ENCODE measurements around the gene AVPR2.

The AVPR2 gene

DNA sequence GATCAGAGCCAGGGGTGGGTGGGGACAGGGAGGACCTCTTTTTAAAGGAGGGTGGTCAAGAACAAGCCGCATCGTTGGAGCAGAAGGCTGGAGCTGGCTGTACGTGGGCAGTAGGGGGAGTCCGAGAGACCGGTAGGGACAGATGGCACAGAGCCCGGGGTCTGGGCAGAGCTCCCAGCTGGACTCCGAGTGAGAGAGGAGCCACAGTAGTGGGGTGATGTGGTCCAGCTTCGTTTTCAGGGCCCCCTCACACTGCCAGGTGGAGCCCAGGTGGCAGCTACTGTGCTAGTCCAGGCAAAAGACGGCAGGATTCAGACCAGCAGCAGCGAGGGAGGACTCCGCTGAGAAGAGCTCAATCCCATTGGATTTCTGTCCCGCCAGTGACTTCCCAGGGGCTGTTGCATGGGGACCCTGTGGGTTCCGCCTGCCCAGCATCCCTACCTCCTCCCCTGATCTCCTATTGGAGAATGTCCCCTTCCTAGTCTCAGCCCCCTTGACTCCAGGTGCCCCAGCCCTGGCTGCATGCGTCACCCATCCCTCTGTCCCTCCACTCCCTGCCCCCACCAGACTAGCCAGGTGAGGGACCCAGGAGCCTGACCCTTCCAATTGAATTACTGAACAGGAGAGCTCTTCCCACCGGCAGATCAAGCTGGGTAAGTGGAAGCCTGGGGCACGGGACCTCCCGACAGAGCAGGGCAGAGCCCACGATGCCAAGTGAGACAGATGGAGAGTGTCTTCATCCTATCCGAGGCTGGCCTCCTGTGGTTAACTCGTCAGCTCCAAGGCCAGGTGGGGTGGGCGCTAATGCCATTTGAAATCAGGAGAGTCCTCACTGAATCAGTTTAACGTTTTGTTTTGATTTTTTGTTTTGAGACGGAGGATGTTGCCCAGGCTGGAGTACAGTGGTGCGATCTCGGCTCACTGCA lies 18.7 kb downstream of the AVPR2 start:
- ATAC-seq (replicated peaks) (no peak), DNase-seq (no peak)
- Mint-ChIP-seq H3K27ac (peak overlapping the region; percentile 86), H3K4me1 (peaks cover 35 to 61% of the 10 kb centered on the region in 2 donors), H3K9me3 (no peaks in the 10 kb centered on the region), H3K27me3 (no peaks in the 10 kb centered on the region), H3K4me3 (peak overlapping the region; percentile 64 to 94), H3K36me3 (peaks cover 14 to 36% of the 10 kb centered on the region in 2 donors)

DNA sequence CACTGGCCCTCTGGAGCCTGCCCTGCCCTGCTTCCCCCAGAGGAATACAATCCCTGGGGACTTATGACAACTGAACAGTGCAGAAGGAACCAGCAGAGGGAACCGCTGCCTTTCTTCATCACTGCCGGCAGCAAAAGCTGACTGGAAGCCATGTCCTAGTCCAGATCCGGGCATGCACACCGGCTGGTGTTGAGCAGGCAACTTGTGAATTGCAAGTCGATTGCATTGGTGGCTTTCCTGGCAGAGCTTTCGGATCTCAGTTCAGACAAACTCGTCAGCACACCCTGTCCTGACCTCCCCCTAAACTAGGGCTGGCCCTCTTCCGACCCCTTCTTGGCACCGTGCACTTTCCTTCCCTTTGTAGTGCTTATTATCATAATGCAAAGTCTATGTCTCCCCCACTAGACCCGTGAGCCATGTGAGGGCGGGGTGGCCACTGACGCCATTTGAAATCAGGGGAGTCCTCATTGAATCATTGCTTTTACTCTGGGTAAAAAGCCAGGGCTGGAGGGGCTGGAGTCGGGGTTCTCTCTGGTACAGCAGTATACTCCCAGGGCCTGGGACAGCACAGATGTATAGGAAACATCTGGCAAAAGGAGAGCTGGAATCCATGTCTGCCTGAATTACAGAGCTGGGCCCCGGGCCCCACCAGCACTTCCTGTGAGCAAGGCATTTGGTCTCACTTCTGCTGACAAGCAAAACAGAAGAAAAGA lies 19.8 kb downstream of the AVPR2 start:
- H3K4me3 Mint-ChIP-seq = peak overlapping the region; percentile 94 to 95
- peaks cover 11 to 42% of the 10 kb centered on the region in 2 donors for H3K36me3 Mint-ChIP-seq
- DNase-seq (peak; percentile 48), ATAC-seq (replicated peaks) (no peak)
- peaks cover 41 to 71% of the 10 kb centered on the region in 2 donors for H3K4me1 Mint-ChIP-seq
- H3K9me3 Mint-ChIP-seq = no peaks in the 10 kb centered on the region
- H3K27me3 Mint-ChIP-seq = no peaks in the 10 kb centered on the region
- H3K27ac Mint-ChIP-seq = peak overlapping the region; percentile 85

DNA sequence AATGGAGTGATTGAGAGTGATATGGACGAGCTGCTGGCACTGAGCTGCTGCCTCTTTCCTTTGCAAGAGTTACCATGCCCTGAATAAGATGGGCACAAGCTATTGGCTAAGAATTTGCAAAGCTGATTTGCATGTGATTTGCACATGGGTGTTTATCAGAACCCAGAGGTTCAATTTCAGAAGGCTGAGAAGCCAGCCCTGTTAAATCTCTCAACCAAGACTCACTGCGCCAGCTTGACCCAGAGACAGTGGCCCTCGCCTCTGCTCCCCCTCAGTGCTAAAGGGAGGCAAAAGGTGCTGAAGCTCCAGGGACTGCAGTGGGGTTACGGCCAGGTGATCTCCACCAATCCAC lies 20.9 kb downstream of the AVPR2 start:
- ATAC-seq (replicated peaks) = peak in 1 of 2 donors; percentile 0
- peaks cover 40 to 71% of the 10 kb centered on the region in 2 donors for H3K4me1 Mint-ChIP-seq

DNA sequence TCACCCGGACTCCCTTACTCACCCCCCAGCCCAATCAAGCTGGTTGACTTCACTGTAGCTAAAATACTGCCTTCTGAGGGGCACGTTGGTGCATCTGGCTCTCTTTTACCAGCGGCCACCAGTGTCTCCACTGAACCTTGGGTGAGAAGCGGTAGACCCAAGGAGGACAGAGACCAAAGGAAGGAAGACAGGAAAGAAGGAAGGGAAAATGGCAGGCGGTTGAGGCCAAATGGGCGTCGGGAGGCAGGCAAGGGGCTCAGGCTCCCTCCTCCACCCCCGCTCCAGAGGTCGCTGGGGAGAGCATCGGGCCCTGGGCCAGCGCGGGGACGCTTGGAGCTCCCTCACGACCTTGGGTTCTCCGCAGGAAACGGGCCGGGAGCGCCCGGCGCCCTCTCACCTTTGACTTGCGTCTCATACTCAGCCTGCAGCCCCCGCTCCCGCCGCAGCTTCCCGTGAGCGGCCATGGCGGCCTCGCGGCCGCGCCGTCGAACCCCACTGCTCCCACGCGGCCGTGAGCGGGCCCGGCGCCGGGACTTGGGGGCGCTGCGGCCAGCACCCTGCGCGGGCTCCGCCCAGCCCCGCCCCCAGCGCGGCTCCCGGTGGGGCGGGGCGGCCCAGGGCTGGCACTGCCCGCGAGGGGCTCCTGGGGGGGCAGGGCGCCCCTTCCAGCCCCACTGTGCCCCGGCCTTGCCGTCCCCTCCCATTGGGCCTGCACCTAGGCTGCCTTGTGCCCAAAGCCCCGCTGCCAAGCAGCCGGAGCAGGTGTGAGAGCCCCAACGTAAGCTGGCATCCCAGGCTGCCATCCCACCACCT lies 21.5 kb downstream of the AVPR2 start, which contains the start of gene ARHGAP4:
TSS of gene ARHGAP4 (minus strand) at position 526 of the 813 bp plus-strand sequence. CDS start at position 464, 62 bp downstream.
- Mint-ChIP-seq H3K27me3 (no peaks in the 10 kb centered on the region), H3K4me3 (peak within 1 kb of the TSS; percentile 94 to 95), H3K36me3 (peaks cover 14 to 46% of the 10 kb centered on the region in 2 donors), H3K9me3 (no peaks in the 10 kb centered on the region), H3K27ac (peak within 1 kb of the TSS; percentile 100), H3K4me1 (peaks cover 44 to 70% of the 10 kb centered on the region in 2 donors)
- ATAC-seq (replicated peaks) (peak; percentile 10 to 32), DNase-seq (peak; percentile 61)

More for the DNA sequence above, 20.9 kb downstream of the AVPR2 start:
- Mint-ChIP-seq H3K36me3 (peaks cover 12 to 42% of the 10 kb centered on the region in 2 donors), H3K27ac (peak overlapping the region; percentile 98), H3K27me3 (no peaks in the 10 kb centered on the region), H3K9me3 (no peaks in the 10 kb centered on the region), H3K4me3 (peak overlapping the region; percentile 94 to 95)
- DNase-seq = no peak

DNA sequence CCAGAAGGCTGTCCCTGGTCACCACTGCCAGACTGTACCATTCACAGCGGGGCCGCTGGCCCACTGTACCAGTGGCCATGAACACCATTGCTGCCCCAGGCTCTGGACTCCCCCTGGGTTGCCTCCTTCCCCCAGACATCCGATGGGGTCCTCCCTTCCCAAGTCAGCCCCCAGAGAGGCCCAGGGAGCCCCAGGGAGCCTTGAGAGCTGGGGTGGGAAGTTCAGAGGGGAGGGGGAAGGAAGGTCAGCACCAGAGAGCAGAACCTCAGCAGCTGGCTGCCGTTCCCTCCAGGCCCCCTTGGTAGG lies 22.0 kb downstream of the AVPR2 start:
- H3K27me3 Mint-ChIP-seq = no peaks in the 10 kb centered on the region
- H3K36me3 Mint-ChIP-seq = peaks cover 17 to 50% of the 10 kb centered on the region in 2 donors
- no peaks in the 10 kb centered on the region for H3K9me3 Mint-ChIP-seq
- H3K27ac Mint-ChIP-seq = peak overlapping the region; percentile 100
- DNase-seq (no peak), ATAC-seq (replicated peaks) (peak; percentile 10 to 11)
- peak overlapping the region; percentile 94 for H3K4me3 Mint-ChIP-seq
- peaks cover 47 to 70% of the 10 kb centered on the region in 2 donors for H3K4me1 Mint-ChIP-seq

DNA sequence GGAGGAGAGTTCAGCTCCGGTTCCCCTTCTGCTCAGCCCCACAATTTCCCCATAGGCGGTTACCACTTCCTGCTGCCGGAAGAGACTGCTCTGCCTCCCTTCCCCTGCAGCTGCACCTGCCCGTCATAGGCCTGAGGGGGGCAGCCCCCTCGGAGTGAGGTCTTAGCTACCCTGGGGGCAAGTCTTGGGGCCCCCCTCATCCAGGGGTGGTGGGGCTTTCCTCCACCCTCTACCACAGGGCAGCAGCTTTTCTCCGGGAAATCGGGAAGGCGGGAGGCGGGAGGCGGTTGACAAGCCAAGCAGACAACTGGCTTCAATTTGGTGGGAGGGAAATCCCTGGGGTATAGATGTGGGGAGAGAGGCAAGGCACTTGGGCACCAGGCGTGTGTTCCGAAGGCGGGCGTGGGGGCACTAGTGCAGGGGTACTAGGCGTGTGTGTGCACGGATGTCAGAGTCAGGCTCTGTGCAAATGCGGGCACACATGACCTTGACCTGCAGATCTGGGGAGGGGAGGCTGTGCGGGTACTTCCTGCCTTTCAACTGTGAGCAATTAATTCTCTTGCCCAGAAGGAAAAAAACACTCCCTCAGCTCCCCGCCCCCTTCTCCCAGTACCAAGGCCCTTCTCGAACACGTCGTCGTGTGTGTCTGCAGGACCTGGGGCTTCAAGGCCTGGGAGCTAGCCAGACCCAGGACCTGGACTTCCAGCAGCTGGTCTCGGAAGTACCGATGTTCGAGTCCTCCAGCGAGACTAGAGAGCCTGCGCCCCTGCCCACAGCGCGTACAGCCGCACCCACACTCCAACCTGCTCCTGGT lies 22.6 kb downstream of the AVPR2 start:
- Mint-ChIP-seq H3K27ac (peak overlapping the region; percentile 100), H3K4me1 (peaks cover 48 to 70% of the 10 kb centered on the region in 2 donors), H3K36me3 (peaks cover 19 to 53% of the 10 kb centered on the region in 2 donors), H3K27me3 (no peaks in the 10 kb centered on the region), H3K9me3 (no peaks in the 10 kb centered on the region), H3K4me3 (peak overlapping the region; percentile 94)
- peak; percentile 85 for DNase-seq
- peak; percentile 56 to 58 for ATAC-seq (replicated peaks)

DNA sequence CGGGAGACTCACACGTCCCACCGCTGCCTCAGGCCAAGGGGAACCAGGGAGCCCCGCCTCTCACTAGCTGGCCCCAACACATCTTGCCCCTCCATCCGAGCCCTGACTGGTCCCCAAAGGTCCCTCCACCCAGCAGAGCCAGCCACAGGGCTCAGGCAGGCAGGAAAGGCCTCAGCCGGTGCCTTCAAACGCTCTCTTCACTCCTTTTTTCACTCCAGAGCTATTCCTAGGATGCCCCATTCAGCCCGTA lies 23.1 kb downstream of the AVPR2 start:
- H3K27me3 Mint-ChIP-seq = no peaks in the 10 kb centered on the region
- peaks cover 19 to 50% of the 10 kb centered on the region in 2 donors for H3K36me3 Mint-ChIP-seq
- H3K9me3 Mint-ChIP-seq = no peaks in the 10 kb centered on the region
- peaks cover 45 to 65% of the 10 kb centered on the region in 2 donors for H3K4me1 Mint-ChIP-seq
- peak; percentile 1 for ATAC-seq (replicated peaks)
- H3K27ac Mint-ChIP-seq = peak overlapping the region; percentile 100
- H3K4me3 Mint-ChIP-seq = peak overlapping the region; percentile 94
- DNase-seq = no peak

DNA sequence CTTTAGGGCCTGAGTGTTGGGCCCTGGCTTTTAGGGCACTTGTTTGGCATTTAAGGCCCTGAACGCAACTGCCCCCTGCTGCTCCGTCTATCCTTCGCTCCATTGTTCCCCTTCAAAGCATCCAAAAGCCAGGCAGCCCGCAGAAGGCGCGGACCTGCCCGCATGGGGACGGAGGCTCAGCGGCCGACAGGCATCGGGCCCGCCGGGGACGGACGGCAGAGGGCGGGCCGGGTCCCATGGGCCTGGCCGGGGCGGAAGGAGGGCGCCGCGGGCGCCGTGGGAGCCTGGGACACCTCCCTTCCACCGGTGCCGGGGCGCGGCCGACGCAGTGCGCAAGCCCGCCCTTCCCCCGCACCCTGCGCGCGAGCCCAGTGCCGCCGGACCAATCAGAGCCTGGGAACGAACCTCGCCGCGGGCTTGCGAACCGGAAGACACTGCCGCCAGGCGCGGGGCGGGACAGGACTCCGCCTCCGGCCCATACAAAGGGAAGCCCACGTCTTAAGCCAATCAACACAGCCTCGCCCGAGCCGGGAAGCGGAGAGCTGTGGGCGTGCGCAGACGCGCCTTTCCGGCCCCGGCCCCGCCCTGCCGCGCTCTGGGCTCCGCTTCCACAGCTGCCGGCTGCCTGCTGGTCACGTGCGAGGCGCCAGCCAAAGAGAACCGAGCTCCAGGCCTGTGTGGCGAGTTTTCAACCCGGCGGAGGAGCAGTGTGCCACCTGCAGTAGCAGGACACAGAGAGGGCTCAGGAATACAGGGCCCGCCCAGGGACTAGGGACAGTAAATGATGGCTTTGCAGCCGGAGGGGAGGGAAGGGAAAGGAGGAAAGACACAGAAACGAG lies 23.7 kb downstream of the AVPR2 start:
- DNase-seq = peak; percentile 95
- peak overlapping the region; percentile 100 for H3K27ac Mint-ChIP-seq
- H3K9me3 Mint-ChIP-seq = no peaks in the 10 kb centered on the region
- H3K27me3 Mint-ChIP-seq = no peaks in the 10 kb centered on the region
- peak; percentile 67 to 70 for ATAC-seq (replicated peaks)
- H3K4me3 Mint-ChIP-seq = peak overlapping the region; percentile 94
- peaks cover 43 to 60% of the 10 kb centered on the region in 2 donors for H3K4me1 Mint-ChIP-seq
- peaks cover 16 to 47% of the 10 kb centered on the region in 2 donors for H3K36me3 Mint-ChIP-seq

DNA sequence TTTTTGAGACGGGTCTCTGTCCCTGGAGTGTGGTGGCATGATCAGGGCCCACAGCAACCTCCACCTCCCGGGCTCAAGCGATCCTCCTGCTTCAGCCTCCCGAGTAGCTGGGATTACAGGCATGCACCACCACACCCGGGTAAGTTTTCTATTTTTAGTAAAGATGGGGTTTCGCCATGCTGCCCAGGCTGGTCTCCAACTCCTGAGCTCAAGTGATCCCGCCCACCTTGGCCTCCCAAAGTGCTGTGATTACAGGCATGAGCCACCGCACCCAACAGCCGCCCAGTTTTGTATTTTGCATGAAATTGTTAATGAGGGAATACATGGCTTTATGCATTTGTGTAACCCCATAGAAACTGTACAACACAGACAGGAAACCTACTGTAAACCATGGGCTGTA lies 24.4 kb downstream of the AVPR2 start:
- Mint-ChIP-seq H3K36me3 (peaks cover 14 to 44% of the 10 kb centered on the region in 2 donors), H3K4me1 (peaks cover 40 to 55% of the 10 kb centered on the region in 2 donors), H3K9me3 (no peaks in the 10 kb centered on the region), H3K27me3 (no peaks in the 10 kb centered on the region), H3K27ac (peak overlapping the region; percentile 70), H3K4me3 (peak overlapping the region; percentile 89 to 94)
- DNase-seq (no peak), ATAC-seq (replicated peaks) (no peak)

DNA sequence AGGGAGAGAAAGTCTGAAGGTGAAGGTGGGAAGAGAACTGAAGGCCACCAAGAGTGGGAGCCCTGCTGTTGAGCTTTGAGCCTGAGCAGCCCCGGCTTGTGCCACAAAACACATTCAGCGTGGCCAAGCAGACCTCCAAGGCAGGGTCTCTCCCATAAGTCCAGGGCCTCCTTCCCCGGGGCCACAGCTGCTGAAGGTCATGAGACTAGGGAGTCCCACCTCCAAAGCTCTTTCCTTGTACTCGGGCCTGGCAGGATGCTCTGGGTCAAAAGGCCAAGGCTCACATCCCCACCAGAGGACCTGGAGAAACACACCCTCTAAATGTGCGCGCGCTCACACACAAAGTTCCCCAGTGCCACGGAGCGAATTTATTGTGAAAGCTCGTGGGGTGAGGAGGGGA lies 25.1 kb downstream of the AVPR2 start:
- Mint-ChIP-seq H3K4me1 (peaks cover 39 to 52% of the 10 kb centered on the region in 2 donors), H3K36me3 (peaks cover 11 to 46% of the 10 kb centered on the region in 2 donors), H3K27me3 (no peaks in the 10 kb centered on the region), H3K27ac (peak overlapping the region; percentile 14), H3K9me3 (no peaks in the 10 kb centered on the region), H3K4me3 (peak overlapping the region; percentile 89 to 94)
- DNase-seq (no peak), ATAC-seq (replicated peaks) (no peak)

DNA sequence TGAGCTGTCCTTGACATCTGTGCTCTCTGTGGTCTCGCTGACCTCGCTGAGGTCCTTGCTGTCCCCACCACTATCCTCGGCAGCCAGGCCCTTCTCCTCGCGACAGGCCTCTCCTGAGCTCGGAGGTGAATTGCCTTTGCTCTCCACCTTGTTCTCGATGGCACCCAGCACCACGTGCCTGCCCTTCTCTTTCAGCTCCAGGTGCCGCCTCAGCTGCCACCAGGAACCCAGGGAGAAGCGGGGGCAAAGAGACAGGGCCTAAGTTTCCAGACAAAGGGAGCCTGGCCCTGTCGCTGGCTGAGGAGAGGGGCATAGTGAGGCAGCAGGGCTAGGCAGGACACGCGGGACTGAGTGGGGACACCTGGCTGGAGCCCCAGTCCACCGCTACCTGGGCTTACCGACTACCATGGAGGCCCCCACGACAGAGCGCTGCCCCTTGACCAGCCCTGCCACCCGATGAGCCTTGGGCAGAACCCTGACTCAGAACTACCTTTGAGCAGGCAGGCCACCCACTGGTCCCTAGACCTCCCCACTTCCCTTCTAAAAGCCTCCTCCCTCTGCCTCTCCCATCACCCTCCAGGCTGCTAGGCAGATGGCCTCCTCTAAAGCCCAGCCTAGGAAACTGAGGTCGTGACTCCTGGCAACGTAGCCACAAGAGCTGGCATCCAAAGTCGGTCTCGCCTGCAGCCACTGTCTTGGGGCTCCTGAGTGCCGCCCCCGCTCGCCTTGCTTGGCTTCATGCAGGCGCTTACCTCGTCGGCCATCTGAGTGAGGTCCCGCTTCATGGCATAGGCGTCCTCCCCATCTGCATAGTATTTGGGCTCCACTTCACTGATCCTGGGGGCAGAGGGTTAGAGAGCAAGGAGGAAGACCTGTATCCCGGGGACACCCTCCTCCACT lies 25.8 kb downstream of the AVPR2 start:
- Mint-ChIP-seq H3K9me3 (no peaks in the 10 kb centered on the region), H3K36me3 (peaks cover 11 to 45% of the 10 kb centered on the region in 2 donors), H3K27me3 (no peaks in the 10 kb centered on the region), H3K4me3 (peak overlapping the region; percentile 21 to 43), H3K4me1 (peaks cover 35 to 48% of the 10 kb centered on the region in 2 donors), H3K27ac (peak overlapping the region; percentile 69)
- DNase-seq = no peak
- no peak for ATAC-seq (replicated peaks)

DNA sequence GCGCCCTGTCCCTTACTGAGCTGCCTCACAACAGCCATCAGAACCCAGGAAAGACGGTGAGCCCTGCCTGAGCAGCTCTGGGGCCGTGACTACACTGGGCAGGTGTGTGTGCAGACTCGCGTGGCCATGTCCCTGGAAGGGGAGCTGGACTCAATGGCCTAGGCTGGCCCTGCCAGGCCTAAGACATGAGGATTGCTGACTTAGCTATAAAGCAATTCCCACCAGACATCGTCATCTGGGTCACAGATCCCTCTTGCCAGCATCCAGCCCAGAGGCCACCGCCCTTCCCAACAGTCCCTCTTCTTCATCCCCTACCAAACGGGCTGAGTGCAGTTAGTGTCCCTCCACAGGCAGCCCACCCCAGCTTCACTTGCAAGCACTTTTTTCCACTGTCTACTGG lies 26.7 kb downstream of the AVPR2 start:
- no peaks in the 10 kb centered on the region for H3K9me3 Mint-ChIP-seq
- H3K27me3 Mint-ChIP-seq = no peaks in the 10 kb centered on the region
- H3K36me3 Mint-ChIP-seq = peaks cover 11 to 39% of the 10 kb centered on the region in 2 donors
- no peak for ATAC-seq (replicated peaks)
- no peak for DNase-seq
- peak overlapping the region; percentile 6 for H3K27ac Mint-ChIP-seq
- H3K4me1 Mint-ChIP-seq = peaks cover 36 to 44% of the 10 kb centered on the region in 2 donors
- H3K4me3 Mint-ChIP-seq = no peak overlapping the region

All from stimulated activated naive B cell treated with anti-CD40 and anti-IgM and Interleukin-4, amounts not matched to agents 10 μg/mL and 1 μg/mL and 100 μg/mL, for 72 hours (primary cell).